ENCODE results near the gene PODNL1.

Gene PODNL1

GRCh38 chr19:13914777-13915176 lies 23.4 kb downstream of the PODNL1 start:
- TF ChIP-seq CTCF (IDR thresholded peaks at IDR 0.05) = no peak
- Histone ChIP-seq H3K27ac (no peak overlapping the region), H3K4me3 (no peak overlapping the region)
- DNase-seq (ENCODE audit: low spot score) = no peak

- DNase-seq (ENCODE audit: low spot score) = no peak
- no peak overlapping the region for H3K4me3 ChIP-seq
- H3K27ac ChIP-seq = no peak overlapping the region
- no peak for TF ChIP-seq CTCF (IDR thresholded peaks at IDR 0.05)
Measured at GRCh38 chr19:13913352-13913751, 24.9 kb downstream of the PODNL1 start.

- no peak overlapping the region for H3K27ac ChIP-seq
- no peak overlapping the region for H3K4me3 ChIP-seq
- TF ChIP-seq CTCF (IDR thresholded peaks at IDR 0.05) = no peak
- DNase-seq (ENCODE audit: low spot score) = no peak
Measured at GRCh38 chr19:13909430-13909829, 28.8 kb downstream of the PODNL1 start.

GRCh38 chr19:13908674-13909073 lies 29.5 kb downstream of the PODNL1 start:
- TF ChIP-seq CTCF (IDR thresholded peaks at IDR 0.05) = no peak
- H3K4me3 ChIP-seq = no peak overlapping the region
- no peak overlapping the region for H3K27ac ChIP-seq
- DNase-seq (ENCODE audit: low spot score) = no peak

- Histone ChIP-seq H3K27ac (no peak overlapping the region), H3K4me3 (peak overlapping the region; percentile 85)
- DNase-seq (ENCODE audit: low spot score) = no peak
- no peak for TF ChIP-seq CTCF (IDR thresholded peaks at IDR 0.05)
Measured at GRCh38 chr19:13906910-13907309, 31.3 kb downstream of the PODNL1 start.

GRCh38 chr19:13906521-13906904 lies 31.7 kb downstream of the PODNL1 start:
- Histone ChIP-seq H3K4me3 (peak overlapping the region; percentile 85), H3K27ac (peak overlapping the region; percentile 10 to 54)
- no peak for TF ChIP-seq CTCF (IDR thresholded peaks at IDR 0.05)
- DNase-seq (ENCODE audit: low spot score) = no peak

- Histone ChIP-seq H3K27ac (peak within 1 kb of the TSS; percentile 10 to 54), H3K4me3 (peak within 1 kb of the TSS; percentile 85)
- peak; percentile 91 for DNase-seq (ENCODE audit: low spot score)
- TF ChIP-seq CTCF (IDR thresholded peaks at IDR 0.05) = no peak
Measured at GRCh38 chr19:13905634-13906520, 32.3 kb downstream of the PODNL1 start, which contains the start of the genes BRME1 and CC2D1A. TSS of gene BRME1 (minus strand) at chr19:13906117. CDS start at chr19:13904892, 1,225 bp downstream. TSS of gene CC2D1A (plus strand) at chr19:13906201. CDS start at chr19:13906442, 241 bp downstream.
